AG04450 (cell line): ENCODE results near the gene BEX3. TPM values are rescaled to one million over a fixed set of nuclear protein-coding genes. Genes with fewer than 3 reads are reported as not detected.

ENCODE experiments used
- CTCF ChIA-PET: fragments of 300-600, 350-600 bp; formaldehyde crosslinking; extraction: SDS; loops from one replicate; lab custom pipeline; 2022; ENCODE audit warnings: antibody characterized with exemption, inconsistent platforms; lab: Charles Lee
- POLR2A ChIA-PET: fragments of 350-600 bp; formaldehyde crosslinking; extraction: SDS; loops from one replicate; lab custom pipeline; 2021; ENCODE audit warnings: antibody characterized with exemption, inconsistent platforms; lab: Yijun Ruan, JAX
- DNase-seq: peaks from one replicate; pipeline ENCODE4 v3.0.0-alpha.2; 2011; ENCODE audit warnings: low read depth, low spot score
- H3K27ac ChIP-seq: one replicate; pipeline ENCODE4 v1.5.1; 2012; ENCODE audit warnings: low read depth, low read length, control low read depth
- H3K27me3 ChIP-seq: one replicate; pipeline ENCODE4 v1.6.0; 2012; ENCODE audit warnings: low read length; ENCODE audit not compliant: control insufficient read depth, insufficient read depth
- H3K4me3 ChIP-seq: 2 replicates; pipeline ENCODE4 v1.5.1; 2011; ENCODE audit warnings: mild to moderate bottlenecking, low read depth, low read length, control low read depth
- H3K9me3 ChIP-seq: 2 replicates; pipeline ENCODE4 v1.5.1; 2012; ENCODE audit warnings: low read length; ENCODE audit not compliant: control insufficient read depth, insufficient read depth
- CTCF ChIP-seq: IDR thresholded peaks from 2 replicates; pipeline ENCODE4 v1.5.1; 2011; ENCODE audit warnings: low read depth, low read length, control low read depth, inconsistent platforms
- polyA plus RNA-seq: library from polyadenylated mRNA; depleted of rRNA; stranded (reverse); fragments of >200 nt; gene quantifications from 2 replicates; pipeline ENCODE4 v1.2.3, GENCODE V29; 2011

Gene BEX3
- polyA plus RNA-seq, 1 experiment = 772 TPM

DNA sequence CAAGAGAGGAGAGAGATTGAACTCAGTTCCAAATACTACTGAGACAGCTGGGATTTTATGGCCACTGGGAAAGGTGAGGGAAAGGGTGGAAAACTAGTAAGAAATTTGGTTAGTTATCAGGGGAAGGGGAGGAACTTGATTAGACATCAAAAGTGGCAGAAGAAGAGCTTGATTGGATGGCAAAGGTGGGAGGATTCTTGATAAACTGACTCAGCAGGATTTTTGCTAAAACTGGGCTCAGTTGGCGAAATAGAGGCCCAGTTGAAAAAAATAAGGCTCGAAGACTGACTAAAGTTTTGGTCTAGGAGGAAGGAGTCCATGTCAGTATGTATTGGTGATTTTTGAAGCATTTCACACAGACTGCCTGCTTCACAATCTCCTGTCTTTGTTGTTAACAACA is 10.0 kb downstream of the BEX3 start:
- DNase-seq = no peak
- Histone ChIP-seq H3K27ac (no peak overlapping the region), H3K9me3 (no peaks in the 10 kb centered on the region), H3K4me3 (no peak overlapping the region), H3K27me3 (no peaks in the 10 kb centered on the region)
- ChIA-PET POLR2A (no interaction called here), CTCF (no interaction called here)
- no peak for TF ChIP-seq CTCF

- ChIA-PET CTCF (no interaction called here), POLR2A (interaction anchor here (0.8 kb wide), 1 partner anchor 37 kb away, joined by 3 read pairs; the partner anchor contains the start of gene TCEAL9)
- peak overlapping the region; percentile 39 for H3K27ac ChIP-seq
Measured at GRCh38 chrX:103393487-103393886, 17.1 kb downstream of the BEX3 start.

GRCh38 chrX:103396186-103396585 is 19.8 kb downstream of the BEX3 start:
- Histone ChIP-seq H3K27ac (peak overlapping the region; percentile 73), H3K4me3 (no peak overlapping the region), H3K27me3 (no peaks in the 10 kb centered on the region), H3K9me3 (no peaks in the 10 kb centered on the region)
- ChIA-PET POLR2A (interaction anchor here (0.7 kb wide), 1 partner anchor 40 kb away, joined by 7 read pairs; the partner anchor contains the start of gene TCEAL9), CTCF (no interaction called here)
- DNase-seq = no peak
- TF ChIP-seq CTCF = no peak

More at GRCh38 chrX:103393487-103393886, 17.1 kb downstream of the BEX3 start:
- no peak for TF ChIP-seq CTCF
- Histone ChIP-seq H3K27me3 (no peaks in the 10 kb centered on the region), H3K4me3 (no peak overlapping the region), H3K9me3 (no peaks in the 10 kb centered on the region)
- DNase-seq = no peak

GRCh38 chrX:103396660-103397059 is 20.3 kb downstream of the BEX3 start:
- POLR2A ChIA-PET = interaction anchor here (1.8 kb wide), 1 partner anchor 19 kb away, joined by 6 read pairs; no protein-coding TSS in a partner anchor
- Histone ChIP-seq H3K27me3 (no peaks in the 10 kb centered on the region), H3K9me3 (no peaks in the 10 kb centered on the region), H3K27ac (peak overlapping the region; percentile 73), H3K4me3 (no peak overlapping the region)
- DNase-seq = no peak
- CTCF ChIA-PET = no interaction called here
- TF ChIP-seq CTCF = no peak

DNA sequence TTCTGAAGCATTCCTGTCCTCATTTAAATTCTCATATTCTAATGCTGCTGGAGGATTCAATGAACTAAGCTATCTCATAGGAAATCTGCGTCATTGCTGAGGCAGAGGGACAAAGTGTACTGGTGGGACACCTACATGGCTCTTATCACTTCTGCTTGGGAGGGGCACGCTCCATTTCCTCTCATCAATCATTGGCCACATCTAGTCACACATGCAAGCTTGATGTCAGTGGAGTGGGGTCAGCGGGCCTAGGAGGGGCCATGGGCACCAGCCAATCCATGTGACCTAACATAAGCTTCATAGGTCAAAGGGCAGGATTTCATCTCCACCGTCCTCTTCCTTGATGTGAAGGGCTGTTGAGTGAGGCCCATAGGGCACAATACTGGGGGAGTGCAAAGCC is 21.4 kb downstream of the BEX3 start:
- Histone ChIP-seq H3K9me3 (no peaks in the 10 kb centered on the region), H3K4me3 (no peak overlapping the region), H3K27ac (peak overlapping the region; percentile 72), H3K27me3 (no peaks in the 10 kb centered on the region)
- no peak for DNase-seq
- ChIA-PET CTCF (no interaction called here), POLR2A (interaction anchor here (1.8 kb wide), 1 partner anchor 20 kb away, joined by 6 read pairs; no protein-coding TSS in a partner anchor)
- TF ChIP-seq CTCF = no peak
